GM21619 (cell line): ENCODE data around the gene TPRKB.
"Not testable (repeated sequence)": the region's sequence is repeated elsewhere in the genome, so short reads cannot be mapped to it uniquely, and the experiment has no call there.

ENCODE experiments used
- ATAC-seq: cut with Tn5 transposase; IDR thresholded peaks from one replicate; pipeline ENCODE4 v1.9.1; 2021; ENCODE audit not compliant: unreplicated experiment

Gene TPRKB

DNA sequence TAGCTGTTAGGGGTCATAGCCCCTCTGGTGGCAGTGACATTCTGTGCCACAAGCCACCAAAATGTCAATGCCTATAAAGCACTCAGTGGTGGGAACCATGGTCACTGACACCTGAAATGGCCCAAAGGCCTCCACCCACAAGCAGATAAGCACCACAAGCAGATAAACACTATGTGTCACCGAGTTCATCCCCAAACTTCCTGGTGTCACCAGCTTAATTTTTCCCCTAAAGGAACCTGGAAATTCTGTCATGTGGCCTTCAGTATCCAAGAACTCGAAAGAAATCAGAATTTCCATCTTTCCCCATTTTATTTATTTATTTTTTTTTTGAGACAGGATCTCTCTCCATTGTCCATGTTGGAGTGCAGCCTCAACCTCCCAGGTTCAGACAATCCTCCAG lies 3.6 kb upstream of the TPRKB start:
- no peak for ATAC-seq

DNA sequence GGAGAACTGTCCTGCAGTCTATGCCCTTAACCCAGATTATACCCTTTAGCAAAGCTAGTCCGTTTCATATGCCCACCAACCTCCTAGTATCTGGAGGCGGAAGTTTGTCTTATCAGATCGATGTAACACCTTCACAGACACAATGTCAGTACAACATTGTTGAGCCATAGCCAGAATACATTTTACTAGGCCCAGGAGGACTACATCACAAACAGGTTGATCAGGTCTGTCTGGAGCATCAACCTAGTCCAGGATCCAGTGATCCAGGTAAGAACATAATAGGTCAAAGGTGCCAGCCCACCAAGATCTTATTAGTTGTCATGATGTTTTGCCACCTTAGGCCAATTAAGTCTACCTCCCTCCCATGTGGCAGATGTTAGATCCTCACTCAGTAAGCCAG lies 2.0 kb upstream of the TPRKB start:
- ATAC-seq = no peak

DNA sequence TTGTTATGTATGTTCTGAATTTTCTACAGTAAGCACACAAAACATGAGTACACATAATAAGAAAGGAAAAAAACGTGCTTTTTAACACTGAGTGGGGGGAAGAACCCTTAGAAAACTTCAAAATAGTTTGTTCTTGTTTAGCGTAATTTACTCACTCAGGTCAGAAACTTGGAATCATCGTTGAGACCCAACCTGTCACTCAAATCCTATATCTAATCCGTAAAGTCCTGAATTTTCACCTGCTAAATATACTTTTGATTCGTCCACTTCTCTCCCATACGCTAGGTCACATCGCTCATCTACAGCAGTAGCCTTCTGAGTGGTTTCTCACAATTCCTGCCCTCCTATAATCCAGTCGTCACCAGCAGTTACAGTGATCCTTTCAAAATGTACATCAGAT lies 767 bp downstream of the TPRKB start:
- no peak for ATAC-seq

DNA sequence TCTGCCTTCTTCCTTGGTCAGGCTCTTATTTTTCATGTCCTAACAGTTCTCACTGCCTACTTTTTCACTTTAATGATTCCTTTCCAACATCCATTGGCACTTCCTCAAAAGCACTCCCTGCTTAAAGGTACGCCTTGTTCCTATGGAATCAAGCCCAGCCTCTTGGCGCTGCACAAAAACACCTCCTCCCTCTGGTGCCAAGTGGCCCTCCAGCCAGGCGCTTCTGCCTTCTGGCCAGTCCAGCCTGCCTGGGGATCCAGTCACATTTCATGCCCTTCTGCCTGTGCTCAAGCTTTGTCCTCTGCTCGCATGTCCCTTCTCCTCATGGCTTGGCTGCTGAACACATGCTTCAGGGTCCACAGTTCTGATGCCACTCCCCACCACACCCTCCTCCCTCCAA lies 6.3 kb downstream of the TPRKB start:
- no peak for ATAC-seq

DNA sequence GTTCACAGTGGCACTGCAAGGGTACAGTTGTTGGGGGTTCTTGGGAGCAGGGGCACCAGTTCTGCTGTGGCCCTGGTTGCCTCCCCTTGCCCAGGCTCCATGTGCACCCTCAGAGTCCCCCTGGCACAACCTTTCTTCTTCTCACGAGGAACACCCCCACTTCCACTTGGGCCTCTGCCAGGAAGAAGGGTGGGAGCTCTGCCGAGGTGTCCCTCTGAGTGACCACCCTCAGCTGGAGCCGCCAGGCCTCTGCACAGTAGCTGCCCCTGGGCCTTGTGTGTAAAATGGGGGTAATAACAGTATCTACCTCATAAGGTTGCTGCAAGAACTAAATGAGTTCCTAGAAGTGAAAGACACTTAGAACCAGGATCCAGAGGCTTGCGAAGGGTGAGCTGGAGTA lies 8.4 kb downstream of the TPRKB start:
- ATAC-seq = no peak

DNA sequence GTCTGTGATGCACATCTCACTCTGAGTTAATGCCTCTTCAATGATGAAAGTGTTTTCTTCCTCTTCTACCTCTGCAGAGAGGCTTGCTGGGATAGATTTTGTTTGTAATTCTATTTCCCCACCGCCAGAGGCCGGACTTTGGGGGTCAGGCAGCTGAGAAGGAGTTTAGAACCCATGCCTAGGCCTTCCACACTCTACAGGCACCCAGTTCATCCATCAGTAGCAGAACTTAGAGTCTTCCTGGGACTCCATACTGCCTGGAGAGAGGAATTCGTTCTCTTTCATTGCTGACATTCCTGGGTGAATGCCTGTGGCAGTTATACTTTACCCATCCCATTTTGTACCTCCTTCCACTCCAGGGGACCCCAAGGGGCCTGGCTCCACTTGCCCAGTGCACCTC lies 9.1 kb downstream of the TPRKB start:
- ATAC-seq = no peak

DNA sequence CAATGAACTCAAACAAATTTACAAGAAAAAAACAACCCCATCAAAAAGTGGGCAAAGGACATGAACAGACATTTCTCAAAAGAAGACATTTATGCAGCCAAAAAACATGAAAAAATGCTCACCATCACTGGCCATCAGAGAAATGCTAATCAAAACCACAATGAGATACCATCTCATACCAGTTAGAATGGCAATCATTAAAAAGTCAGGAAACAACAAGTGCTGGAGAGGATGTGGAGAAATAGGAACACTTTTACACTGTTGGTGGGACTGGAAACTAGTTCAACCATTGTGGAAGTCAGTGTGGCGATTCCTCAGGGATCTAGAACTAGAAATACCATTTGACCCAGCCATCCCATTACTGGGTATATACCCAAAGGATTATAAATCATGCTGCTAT lies 10.5 kb downstream of the TPRKB start:
- ATAC-seq = not testable (repeated sequence)

DNA sequence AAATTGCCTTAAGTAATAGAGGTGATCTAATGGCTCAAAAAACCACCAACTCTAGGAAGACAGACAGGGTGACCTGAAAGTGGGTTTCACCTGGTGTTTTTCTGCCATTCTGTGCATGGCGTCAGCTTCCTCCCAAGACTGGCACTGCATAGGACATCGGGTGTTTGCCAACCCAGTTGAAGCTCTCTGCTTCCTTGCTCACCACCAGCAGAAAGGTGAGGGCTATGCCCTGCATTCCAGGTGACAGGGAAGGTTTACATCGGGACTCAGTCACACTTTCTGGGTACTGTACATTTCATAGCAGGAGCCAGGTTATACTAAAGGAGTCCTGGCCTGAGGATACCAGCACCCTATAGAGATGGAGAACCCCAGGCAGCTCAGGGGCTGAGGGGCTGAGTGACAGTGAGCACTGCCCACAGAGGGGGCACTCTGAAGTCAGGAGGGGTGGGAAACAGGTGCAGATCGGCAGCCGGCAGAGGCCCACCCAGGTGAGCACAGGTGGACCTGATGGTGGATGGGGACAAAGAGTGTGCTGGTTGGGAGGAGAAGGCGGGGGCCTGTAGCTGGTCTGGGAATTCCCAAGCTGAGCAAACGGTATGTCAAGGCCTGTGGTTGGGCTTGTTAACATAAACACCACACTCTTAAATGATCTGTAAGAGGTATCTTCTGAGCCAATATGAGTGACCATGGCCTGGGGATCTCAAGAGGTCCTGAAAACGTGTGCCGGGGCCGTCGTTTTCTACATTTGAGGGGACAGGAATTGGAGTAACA lies 18.1 kb downstream of the TPRKB start:
- no peak for ATAC-seq

DNA sequence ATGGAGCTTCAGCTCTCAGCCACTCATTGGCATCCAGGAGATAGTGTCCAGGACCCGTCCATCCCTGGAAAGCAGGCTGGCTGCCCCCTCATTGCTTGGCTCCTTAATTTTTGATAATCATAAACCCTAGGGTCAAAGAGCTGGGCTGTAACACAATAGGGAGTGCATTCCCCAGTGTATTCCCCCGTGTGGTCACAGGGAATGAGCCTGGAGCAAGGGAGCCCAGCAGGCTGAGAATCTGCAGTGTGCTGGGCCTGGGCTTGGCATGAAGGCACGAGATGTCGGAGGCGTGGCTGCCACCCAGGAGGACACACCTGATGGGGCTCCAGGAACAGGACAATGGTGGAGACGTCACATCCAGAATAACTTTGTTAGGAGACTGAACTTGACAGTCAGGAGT lies 18.7 kb downstream of the TPRKB start:
- no peak for ATAC-seq

DNA sequence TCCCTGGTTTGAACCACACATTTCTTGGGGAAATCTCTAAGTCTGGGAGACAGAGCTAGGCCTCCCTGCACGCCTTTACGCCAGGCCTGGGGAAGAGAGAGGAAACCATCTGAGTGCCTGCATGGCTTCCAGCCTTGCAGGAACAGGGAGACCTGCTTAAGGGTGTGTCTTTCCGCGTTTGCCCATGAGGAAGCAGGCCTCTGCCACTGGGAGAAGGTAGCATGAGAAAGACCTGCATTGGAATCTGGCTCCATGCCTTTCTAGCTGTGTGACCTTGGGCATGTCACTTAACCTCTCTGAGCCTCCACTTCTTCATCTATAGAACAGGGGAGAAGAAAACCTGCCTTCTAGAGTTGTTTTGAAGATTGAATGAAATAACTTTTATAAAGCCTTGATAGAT lies 19.4 kb downstream of the TPRKB start:
- ATAC-seq = not testable (repeated sequence)

DNA sequence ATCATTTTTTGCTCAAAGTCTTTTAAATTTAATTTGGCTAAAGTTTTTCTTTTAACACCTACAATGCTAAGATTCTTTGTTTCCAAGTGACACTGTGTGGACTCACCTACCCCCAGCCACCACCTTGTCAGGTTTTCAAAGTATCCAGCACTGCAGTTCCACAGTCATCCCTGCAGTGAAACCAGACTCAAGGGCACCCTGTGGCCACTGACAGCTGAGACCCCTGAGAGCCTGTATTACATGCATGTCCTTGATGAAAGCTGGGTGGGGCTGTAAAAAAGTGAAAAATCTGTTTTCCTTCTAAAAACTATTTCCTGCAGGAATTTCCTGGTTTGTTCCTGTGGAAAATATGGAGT lies 19.9 kb downstream of the TPRKB start:
- no peak for ATAC-seq

DNA sequence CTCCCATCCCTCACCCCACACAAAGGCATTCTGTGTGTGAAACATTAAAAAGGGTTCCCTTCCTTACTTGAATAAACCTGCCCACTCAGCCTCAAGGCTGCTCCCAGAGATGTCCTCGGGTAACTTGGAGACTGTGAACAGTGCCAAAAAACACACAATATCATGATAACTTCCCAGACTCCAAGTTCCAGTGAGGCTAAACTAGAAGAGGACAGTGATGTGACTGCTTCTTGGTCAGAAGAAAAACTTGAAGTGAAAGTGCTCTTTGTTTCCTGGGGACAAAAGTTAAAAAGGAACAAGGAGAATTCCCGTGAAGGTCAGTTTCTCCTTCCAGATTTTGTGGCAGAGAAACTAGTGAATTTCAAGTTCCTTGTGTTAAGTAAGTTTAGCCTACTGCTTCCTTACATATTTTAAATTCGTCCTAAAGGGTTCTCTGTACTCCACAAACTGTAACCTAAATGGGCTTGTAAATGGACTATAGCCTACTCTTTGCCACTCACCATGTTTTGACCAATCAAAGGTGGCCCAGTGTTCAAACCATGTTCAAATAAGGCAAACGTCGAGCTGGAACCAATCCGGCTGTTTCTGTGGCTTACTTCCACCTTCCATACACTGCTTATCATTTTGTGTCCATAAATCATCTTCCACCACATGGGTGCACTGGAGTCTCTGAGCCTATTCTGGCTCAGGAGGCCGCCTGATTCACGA lies 20.4 kb downstream of the TPRKB start:
- ATAC-seq = no peak

DNA sequence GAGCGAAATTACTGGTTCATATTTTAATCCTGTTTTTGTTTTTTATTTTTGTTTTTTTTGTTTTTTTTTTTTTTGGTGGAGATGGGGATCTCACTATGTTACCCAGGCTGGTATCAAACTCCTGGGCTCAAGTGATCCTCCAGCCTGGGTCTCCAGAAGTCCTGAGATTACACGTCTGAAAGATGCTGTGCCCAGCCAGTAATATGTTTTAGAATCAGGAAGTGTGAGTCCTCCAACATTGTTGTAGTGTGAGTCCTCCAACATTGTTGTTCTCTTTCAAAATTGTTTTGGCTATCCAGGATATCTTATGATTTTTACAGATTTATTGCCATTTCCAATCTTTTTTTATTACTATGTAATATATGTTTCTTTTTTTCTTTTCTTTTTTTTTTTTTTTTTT lies 23.1 kb downstream of the TPRKB start:
- ATAC-seq = no peak

DNA sequence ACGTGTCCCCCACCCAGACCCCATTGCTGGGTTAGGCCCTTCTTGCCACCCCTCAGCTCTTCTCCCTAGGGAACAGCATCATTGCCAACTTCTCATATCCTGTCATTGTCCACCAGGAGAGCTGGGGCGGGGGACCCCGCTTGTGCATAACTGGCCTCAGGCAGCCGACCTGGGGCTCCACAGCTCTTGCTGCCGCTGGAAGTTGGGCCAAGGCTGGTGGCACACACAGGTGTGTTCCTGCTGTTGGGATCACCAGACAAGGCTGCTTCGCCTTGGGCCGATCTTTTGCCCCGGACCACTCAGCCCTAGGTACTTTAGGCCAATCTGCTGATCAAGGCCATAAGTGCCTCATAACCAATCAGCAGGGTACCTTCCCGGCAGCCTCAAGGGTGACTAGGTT lies 28.6 kb downstream of the TPRKB start:
- ATAC-seq = no peak

DNA sequence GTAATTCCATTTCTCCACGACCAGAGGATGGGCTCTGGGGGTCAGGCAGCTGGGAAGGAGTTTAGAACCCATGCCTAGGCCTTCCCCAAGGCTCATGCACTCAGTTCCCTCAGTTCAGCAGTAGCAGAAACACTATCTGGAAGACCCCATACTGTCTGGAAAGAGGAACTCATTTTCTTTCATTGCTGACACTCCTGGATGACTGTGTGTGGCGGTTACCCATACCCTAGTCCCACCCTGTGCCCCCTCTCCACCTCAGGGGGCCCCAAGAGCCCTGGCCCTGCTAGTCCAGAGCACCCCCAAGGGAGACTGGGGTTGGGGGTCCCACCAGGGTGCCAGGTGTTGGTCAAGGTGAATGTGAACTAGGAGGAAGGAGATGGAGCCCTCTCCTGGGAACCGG lies 29.5 kb downstream of the TPRKB start:
- no peak for ATAC-seq

DNA sequence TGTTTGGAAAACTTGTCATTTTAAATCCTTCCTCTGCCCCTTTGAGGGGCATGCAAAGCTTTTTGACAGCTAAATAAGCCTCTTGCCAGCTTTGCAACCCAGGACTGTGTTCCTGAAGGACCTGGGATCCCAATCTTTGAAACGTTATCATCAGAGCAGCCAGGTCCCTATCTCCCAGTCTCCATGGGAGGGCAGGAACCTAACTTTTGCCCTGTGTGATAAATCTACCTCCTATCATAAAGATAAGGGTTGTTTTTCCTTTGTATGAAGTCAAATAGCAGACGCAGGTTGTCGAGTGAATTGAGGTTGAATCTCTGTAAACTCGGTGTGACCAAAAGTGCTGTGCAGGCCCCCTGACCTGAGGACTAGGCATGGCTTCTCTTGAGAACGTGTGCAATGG lies 30.1 kb downstream of the TPRKB start:
- ATAC-seq = no peak

DNA sequence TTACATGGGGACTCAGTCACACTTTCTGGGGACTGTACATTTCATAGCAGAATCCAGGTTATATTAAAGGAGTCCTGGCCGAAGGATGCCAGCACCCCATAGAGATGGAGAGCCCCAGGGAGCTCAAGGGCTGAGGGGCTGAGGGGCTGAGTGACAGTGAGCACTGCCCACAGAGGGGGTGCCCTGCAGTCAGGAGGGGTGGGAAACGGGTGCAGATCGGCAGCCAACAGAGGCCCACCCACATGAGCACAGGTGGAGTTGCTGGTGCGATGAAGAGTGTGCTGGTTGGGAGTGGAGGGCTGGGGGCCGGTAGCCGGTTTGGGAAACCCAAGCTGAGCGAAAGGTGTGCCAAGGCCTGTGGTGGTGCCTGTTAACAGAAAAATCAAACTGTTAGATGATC lies 32.1 kb downstream of the TPRKB start:
- ATAC-seq = no peak

DNA sequence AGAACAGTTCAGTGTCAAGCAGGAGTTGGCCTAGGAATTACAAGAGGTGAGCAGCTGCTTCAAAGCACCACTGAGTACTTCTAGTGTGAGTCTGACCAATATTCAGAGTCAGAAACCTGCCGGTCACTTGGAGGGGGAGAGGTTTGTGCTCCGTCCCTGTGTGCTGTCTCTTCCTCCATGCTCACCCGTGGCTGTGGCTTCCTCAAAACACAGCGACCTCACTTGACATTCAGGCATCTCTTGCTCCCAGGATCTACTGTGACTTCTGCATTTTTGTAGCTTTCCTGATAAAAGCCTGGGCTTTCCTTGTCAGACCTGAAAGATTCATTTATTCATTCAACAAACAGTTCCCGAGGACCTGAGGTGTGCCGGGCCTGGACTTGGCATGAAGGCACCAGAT lies 32.9 kb downstream of the TPRKB start:
- no peak for ATAC-seq

DNA sequence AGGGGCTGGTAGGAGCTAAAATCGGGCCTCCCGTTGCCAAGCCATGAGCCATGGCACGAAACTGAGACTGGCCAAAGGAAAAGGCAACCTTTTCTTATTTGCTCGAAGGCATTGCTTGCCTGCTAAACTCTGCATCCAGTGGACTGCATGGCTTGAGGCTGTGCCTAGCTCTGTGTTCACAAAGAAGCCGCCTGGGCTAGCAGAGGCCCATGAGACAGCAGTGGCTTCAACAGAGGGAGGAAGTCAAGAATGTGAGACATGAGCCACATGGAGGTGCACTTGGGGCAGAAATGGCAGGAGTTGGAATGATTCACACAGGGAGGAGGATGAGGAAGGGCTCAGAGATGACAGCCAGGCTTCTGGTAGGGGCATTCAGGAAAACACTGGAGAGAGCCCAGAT lies 33.5 kb downstream of the TPRKB start:
- ATAC-seq = no peak

DNA sequence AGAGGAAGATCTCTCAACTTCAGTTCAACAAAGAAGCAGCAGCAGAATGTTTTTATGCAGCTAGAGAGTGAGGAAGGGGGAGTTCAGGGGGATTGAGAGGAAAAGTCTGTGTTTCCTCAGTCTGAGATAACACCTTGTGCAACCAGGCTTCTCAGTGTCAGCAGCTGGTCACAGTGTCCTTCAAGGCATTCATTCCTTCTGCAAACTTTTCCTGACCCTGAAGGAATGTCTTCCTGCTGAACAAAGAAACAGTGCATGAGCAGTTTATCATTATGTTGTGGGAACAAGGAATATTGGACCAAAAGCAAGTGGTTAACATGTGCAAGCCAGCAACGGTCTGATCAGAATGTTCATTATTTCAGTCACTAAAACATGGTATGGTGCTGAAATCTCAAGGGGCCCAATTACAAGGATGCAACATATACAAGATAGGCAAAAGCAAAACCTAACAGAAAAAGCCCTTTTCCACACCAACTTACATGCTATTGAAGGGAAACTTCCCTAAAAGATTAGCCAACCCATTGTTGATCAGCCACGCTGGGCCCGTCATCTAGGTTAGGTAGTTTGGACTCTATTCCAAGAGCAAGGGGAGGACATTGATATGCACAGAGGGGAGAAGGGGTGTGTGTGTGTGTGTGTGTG lies 34.2 kb downstream of the TPRKB start:
- ATAC-seq = not testable (repeated sequence)

DNA sequence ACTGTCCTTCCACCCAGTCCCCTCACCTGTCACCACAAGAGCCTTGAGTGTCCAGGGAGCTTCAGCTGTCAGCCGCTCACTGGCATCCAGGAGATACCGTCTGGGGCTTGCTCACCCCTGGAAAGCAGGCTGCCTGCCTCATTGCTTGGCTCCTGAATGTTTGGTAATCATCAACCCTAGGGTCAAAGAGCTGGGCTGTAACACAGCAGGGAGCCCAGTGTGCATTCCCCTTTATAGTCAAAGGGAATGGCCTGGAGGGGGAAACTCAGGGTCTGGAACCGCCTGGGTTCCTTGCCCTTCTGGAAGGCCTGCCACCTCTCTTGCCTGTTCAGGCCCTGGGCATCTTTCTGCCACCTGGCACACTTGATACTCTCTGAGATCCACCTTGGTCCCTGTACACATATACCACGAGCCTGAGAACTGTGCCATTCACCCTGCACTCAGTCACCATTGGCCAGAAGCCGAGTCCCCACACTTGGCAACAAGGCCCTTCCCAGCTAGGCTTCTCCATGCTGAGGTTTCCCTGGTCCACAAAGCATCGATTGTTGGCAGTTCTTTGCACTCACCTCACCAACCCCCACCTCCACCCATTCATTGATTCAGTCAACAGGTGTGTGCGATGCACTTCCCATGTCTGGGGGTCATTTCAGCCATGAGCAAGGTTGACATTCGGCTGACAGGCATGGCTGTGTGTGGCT lies 35.0 kb downstream of the TPRKB start:
- no peak for ATAC-seq

DNA sequence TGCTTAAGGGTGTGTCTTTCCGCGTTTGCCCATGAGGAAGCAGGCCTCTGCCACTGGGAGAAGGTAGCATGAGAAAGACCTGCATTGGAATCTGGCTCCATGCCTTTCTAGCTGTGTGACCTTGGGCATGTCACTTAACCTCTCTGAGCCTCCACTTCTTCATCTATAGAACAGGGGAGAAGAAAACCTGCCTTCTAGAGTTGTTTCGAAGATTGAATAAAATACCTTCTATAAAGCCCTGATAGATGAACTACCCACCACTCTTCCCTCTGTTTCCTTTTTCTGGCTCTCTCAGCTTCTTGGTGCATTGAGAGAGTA lies 35.7 kb downstream of the TPRKB start:
- ATAC-seq = not testable (repeated sequence)
